K562 (cell line): ENCODE data around the gene ZNF548. TPM values are rescaled to one million over a fixed set of nuclear protein-coding genes. Genes with fewer than 3 reads are reported as not detected.
A peak's percentile ranks its signal among the peaks of the same experiment; 100 is the strongest.

Experiments used
- ATF2 ChIP-seq: sonication (generic); formaldehyde crosslinking; IDR thresholded peaks from 2 replicates; pipeline ENCODE4 v1.8.1; 2022; ENCODE audit warnings: missing genetic modification reagents
- BRD4 ChIP-seq: fragments of 200-600 bp; sonication (generic); IDR thresholded peaks from 2 replicates; pipeline ENCODE4 v1.6.1; 2017; ENCODE audit warnings: inconsistent platforms
- CBX5 ChIP-seq: IDR thresholded peaks from 2 replicates; pipeline ENCODE4 v1.6.1; 2014; ENCODE audit warnings: low read depth, borderline replicate concordance
- CREB1 ChIP-seq, 2 experiments: sonication (generic) in 1 of 2; formaldehyde crosslinking in 1 of 2; IDR thresholded peaks; 2 replicates each; pipeline versions ENCODE4 v1.6.1 to v1.8.0; 2012 to 2022; ENCODE audit warnings: inconsistent platforms in 1 of 2, mild to moderate bottlenecking in 1 of 2, missing genetic modification reagents in 1 of 2, moderate library complexity in 1 of 2
- ESRRA ChIP-seq: fragments of 450-650 bp; IDR thresholded peaks from 2 replicates; pipeline ENCODE4 v1.6.1; 2014; ENCODE audit warnings: low read depth, mild to moderate bottlenecking, moderate library complexity, borderline replicate concordance
- HMBOX1 ChIP-seq: sonication (generic); IDR thresholded peaks from 2 replicates; pipeline ENCODE4 v1.6.1; 2016
- KAT2B ChIP-seq: IDR thresholded peaks from one replicate; pipeline ENCODE4 v1.6.1; 2012; ENCODE audit warnings: low read depth, mild to moderate bottlenecking, control low read depth, inconsistent platforms, low read length, moderate library complexity
- MTA3 ChIP-seq: fragments of 450-650 bp; formaldehyde crosslinking; IDR thresholded peaks from 2 replicates; pipeline ENCODE4 v1.6.1; 2017; ENCODE audit warnings: mild to moderate bottlenecking, borderline replicate concordance
- NCOA6 ChIP-seq: fragments of 450-650 bp; IDR thresholded peaks from 2 replicates; pipeline ENCODE4 v1.6.1; 2017; ENCODE audit warnings: mild to moderate bottlenecking
- NR2C1 ChIP-seq, 2 experiments: fragments of 450-650 bp; IDR thresholded peaks; 2 replicates each; pipeline ENCODE4 v1.6.1; 2017; ENCODE audit warnings: mild to moderate bottlenecking in 2 of 2, antibody characterized with exemption in 1 of 2, inconsistent platforms in 1 of 2, missing compliant biosample characterization in 1 of 2, missing genetic modification characterization in 1 of 2
- NR2C2 ChIP-seq, 2 experiments: fragments of 200-800 bp in 1 of 2; sonication (Bioruptor generic) in 1 of 2; sonication (generic) in 1 of 2; formaldehyde crosslinking in 1 of 2; IDR thresholded peaks; 2 replicates each; pipeline versions ENCODE4 v1.6.1 to v1.8.0; 2016 to 2022; ENCODE audit warnings: mild to moderate bottlenecking in 1 of 2, missing compliant biosample characterization in 1 of 2, missing genetic modification characterization in 1 of 2, missing genetic modification reagents in 1 of 2
- PHTF2 ChIP-seq: fragments of 250-450 bp; sonication (Bioruptor Pico); IDR thresholded peaks from 2 replicates; pipeline ENCODE4 v1.5.0; 2021; ENCODE audit warnings: mild to moderate bottlenecking
- PRDM10 ChIP-seq: fragments of 450-650 bp; IDR thresholded peaks from 2 replicates; pipeline ENCODE4 v1.6.1; 2018; ENCODE audit not compliant: partially characterized antibody
- RBM25 ChIP-seq: fragments of 200-400 bp; formaldehyde crosslinking; IDR thresholded peaks from 2 replicates; pipeline ENCODE4 v1.6.1; 2018; ENCODE audit warnings: low read length, low read depth, moderate library complexity; ENCODE audit not compliant: severe bottlenecking
- RUNX1 ChIP-seq: sonication (generic); IDR thresholded peaks from 2 replicates; pipeline ENCODE4 v1.6.1; 2016; ENCODE audit warnings: antibody characterized with exemption, low read depth
- SAFB2 ChIP-seq: fragments of 200-400 bp; formaldehyde crosslinking; IDR thresholded peaks from 2 replicates; pipeline ENCODE4 v1.6.1; 2018; ENCODE audit warnings: borderline replicate concordance, low read length, low read depth, moderate library complexity; ENCODE audit not compliant: severe bottlenecking
- SIX5 ChIP-seq, 2 experiments: IDR thresholded peaks; 2 replicates each; pipeline ENCODE4 v1.6.1; 2011; ENCODE audit warnings: low read length in 2 of 2, borderline replicate concordance in 1 of 2, low read depth in 1 of 2, mild to moderate bottlenecking in 1 of 2, moderate library complexity in 1 of 2; ENCODE audit not compliant: insufficient read depth in 1 of 2
- TCF7 ChIP-seq: sonication (generic); IDR thresholded peaks from 2 replicates; pipeline ENCODE4 v1.6.1; 2016; ENCODE audit warnings: antibody characterized with exemption, borderline replicate concordance
- USF1 ChIP-seq: sonication (generic); formaldehyde crosslinking; IDR thresholded peaks from 2 replicates; pipeline ENCODE4 v1.9.0; 2022; ENCODE audit warnings: mild to moderate bottlenecking, missing genetic modification reagents
- polyA plus RNA-seq, 8 experiments: library from polyadenylated mRNA; depleted of rRNA in 4 of 8; stranded (reverse) in 5 of 8; unstranded in 3 of 8; fragments of >200 nt; fragmentation: Nextera tagmentation in 2 of 8; fragmentation: Illumina TruSeq in 1 of 8; extraction: Ambion mirVana in 2 of 8; extraction: Trizol in 1 of 8; gene quantifications; 2 replicates each; pipeline versions ENCODE4 v1.2.1 to v1.2.3, GENCODE V29; 2011 to 2014; ENCODE audit warnings: inconsistent platforms in 1 of 8, missing spikeins in 1 of 8
- total RNA-seq, 7 experiments: library from RNA; depleted of rRNA in 6 of 7; stranded (reverse); fragments of >200 nt in 6 of 7; fragmentation: Illumina TruSeq in 2 of 7; extraction: Trizol in 2 of 7; gene quantifications; 2 replicates each; pipeline versions ENCODE4 v1.2.1 to v1.2.3, GENCODE V29; 2011 to 2021; ENCODE audit warnings: low replicate concordance in 1 of 7

The ZNF548 gene
- total and polyA plus RNA-seq, 9 of the 15 experiments (the other 6 are each of a cell fraction or from before 2014, with no cell fraction given), result 1.5 to 8.7 (median 4.5) TPM

- TF ChIP-seq NR2C2 (CRISPR knock-in tag; IDR thresholded peaks at IDR 0.05), result no peak
- no peak; the same call in 1 of the 2 replicates for TF ChIP-seq NR2C2 (tag; IDR thresholded peaks at IDR 0.05)
- no peak for TF ChIP-seq TCF7
- TF ChIP-seq USF1 (CRISPR knock-in tag), result no peak
- TF ChIP-seq RUNX1, result no peak
- no peak for TF ChIP-seq RBM25
- TF ChIP-seq CREB1 (IDR thresholded peaks at IDR 0.05), result peak; percentile 95
- peak; percentile 96 for TF ChIP-seq CREB1 (CRISPR knock-in tag; IDR thresholded peaks at IDR 0.05)
- TF ChIP-seq BRD4, result no peak
- peak in 1 of 2 experiments; percentile 55; a peak in 2 of 4 replicates for TF ChIP-seq SIX5 (IDR thresholded peaks at IDR 0.05; ENCODE audit: borderline replicate concordance in 1 of 2, insufficient read depth in 1 of 2, low read depth in 1 of 2, low read length in 2 of 2)
- TF ChIP-seq NCOA6, result peak; percentile 96
- TF ChIP-seq NR2C1 (IDR thresholded peaks at IDR 0.05), result no peak
- TF ChIP-seq NR2C1 (tag; IDR thresholded peaks at IDR 0.05), result 0 out of 2 replicates have a peak, but pooled peaks have one; percentile 37
- peak; percentile 52; the same call in 1 of the 2 replicates for TF ChIP-seq ATF2
- TF ChIP-seq PHTF2 (CRISPR knock-in tag), result no peak
- peak; percentile 29; the same call in 1 of the 2 replicates for TF ChIP-seq ESRRA
- TF ChIP-seq MTA3, result peak; percentile 92
- TF ChIP-seq CBX5, result no peak
- no peak for TF ChIP-seq HMBOX1
- no peak for TF ChIP-seq SAFB2
- no peak for TF ChIP-seq KAT2B
- no peak for TF ChIP-seq PRDM10
Observed at GRCh38 chr19:57362997-57363687, 26.5 kb upstream of the ZNF548 start, which contains the start of the genes TRAPPC2B and ZNF547 (continued).
